Lower lobe of right lung (tissue), 2 donors: Measurements from ENCODE around the gene CFAP20. TPM values are rescaled to one million over a fixed set of nuclear protein-coding genes. Genes with fewer than 3 reads are reported as not detected.
A peak's percentile ranks its signal among the peaks of the same experiment; 100 is the strongest.

Experiments
- ATAC-seq, 2 donors: fragments of 200-7000 bp; cut with Tn5 transposase; one replicate each; pipeline ENCODE4 v1.9.1; 2020 to 2022; ENCODE audit warnings: mild to moderate bottlenecking in 2 of 2, moderate library complexity in 2 of 2
- DNase-seq: peaks from one replicate; pipeline ENCODE4 v3.0.0-alpha.2; 2020
- H3K27ac ChIP-seq: fragments of 200-600 bp; one replicate; pipeline ENCODE4 v1.8.0; 2022
- H3K27me3 ChIP-seq: fragments of 200-600 bp; one replicate; pipeline ENCODE4 v1.8.0; 2022; ENCODE audit warnings: low read depth
- H3K36me3 ChIP-seq: fragments of 200-600 bp; one replicate; pipeline ENCODE4 v1.8.0; 2022; ENCODE audit warnings: mild to moderate bottlenecking
- H3K4me1 ChIP-seq: fragments of 200-600 bp; one replicate; pipeline ENCODE4 v1.8.0; 2022
- H3K4me3 ChIP-seq: fragments of 200-600 bp; one replicate; pipeline ENCODE4 v1.8.0; 2022; ENCODE audit warnings: mild to moderate bottlenecking
- H3K9me3 ChIP-seq: fragments of 200-600 bp; one replicate; pipeline ENCODE4 v1.8.0; 2022
- CTCF ChIP-seq: fragments of 200-600 bp; IDR thresholded peaks from one replicate; pipeline ENCODE4 v1.8.0; 2022; ENCODE audit warnings: antibody characterized with exemption, mild to moderate bottlenecking
- intact Hi-C: fragments of 100-400 bp; cut with DNase I; formaldehyde crosslinking; loops from one replicate; pipeline ENCODE4 v1.11.0; 2022
- total RNA-seq: library from RNA; stranded (reverse); fragmentation: NEBNext Ultra II Directional; extraction: Animal tissue kit (Norgen Biotek cat#: 25700); gene quantifications from one replicate; pipeline ENCODE4 v1.2.1, GENCODE V29; 2021
- donor health status: DM: no; HTN: yes; CAD: no; lungs with severe emphysema.

CFAP20 gene
- total RNA-seq, 1 donor from 2014 or later: 21.7 TPM

- Histone ChIP-seq H3K4me3 (peak overlapping the region; percentile 27), H3K36me3 (peaks cover 52% of the 10 kb centered on the region), H3K9me3 (no peaks in the 10 kb centered on the region), H3K27ac (peak overlapping the region; percentile 51), H3K4me1 (peaks cover 15% of the 10 kb centered on the region), H3K27me3 (no peaks in the 10 kb centered on the region)
- DNase-seq: no peak
- intact Hi-C loops: no loop called here
- no peak for TF ChIP-seq CTCF
- peak; percentile 11 to 18 for ATAC-seq
Observed at GRCh38 chr16:58114827-58115825, 14.1 kb downstream of the CFAP20 start.

GRCh38 chr16:58111302-58111627 is 17.9 kb downstream of the CFAP20 start:
- H3K27ac ChIP-seq: no peak overlapping the region
- peaks cover 43% of the 10 kb centered on the region for H3K36me3 ChIP-seq
- intact Hi-C loops: no loop called here
- H3K4me1 ChIP-seq: no peaks in the 10 kb centered on the region
- no peaks in the 10 kb centered on the region for H3K9me3 ChIP-seq
- TF ChIP-seq CTCF: no peak
- no peak for DNase-seq
- H3K27me3 ChIP-seq: no peaks in the 10 kb centered on the region
- ATAC-seq: no peak
- no peak overlapping the region for H3K4me3 ChIP-seq

GRCh38 chr16:58110571-58111301 is 18.4 kb downstream of the CFAP20 start:
- no peak overlapping the region for H3K4me3 ChIP-seq
- peaks cover 37% of the 10 kb centered on the region for H3K36me3 ChIP-seq
- H3K4me1 ChIP-seq: no peaks in the 10 kb centered on the region
- TF ChIP-seq CTCF: no peak
- no peak overlapping the region for H3K27ac ChIP-seq
- no peaks in the 10 kb centered on the region for H3K9me3 ChIP-seq
- DNase-seq: no peak
- intact Hi-C loops: no loop called here
- no peak for ATAC-seq
- no peaks in the 10 kb centered on the region for H3K27me3 ChIP-seq

GRCh38 chr16:58109881-58110280 is 19.3 kb downstream of the CFAP20 start:
- no peak overlapping the region for H3K4me3 ChIP-seq
- no peaks in the 10 kb centered on the region for H3K4me1 ChIP-seq
- H3K9me3 ChIP-seq: no peaks in the 10 kb centered on the region
- DNase-seq: no peak
- no peak overlapping the region for H3K27ac ChIP-seq
- peaks cover 29% of the 10 kb centered on the region for H3K36me3 ChIP-seq
- ATAC-seq: no peak
- TF ChIP-seq CTCF: no peak
- H3K27me3 ChIP-seq: no peaks in the 10 kb centered on the region
- intact Hi-C loops: no loop called here

- Histone ChIP-seq H3K9me3 (no peaks in the 10 kb centered on the region), H3K4me3 (no peak overlapping the region), H3K36me3 (peaks cover 23% of the 10 kb centered on the region), H3K27me3 (no peaks in the 10 kb centered on the region), H3K4me1 (no peaks in the 10 kb centered on the region), H3K27ac (no peak overlapping the region)
- TF ChIP-seq CTCF: no peak
- DNase-seq: no peak
- ATAC-seq: no peak
- intact Hi-C loops: no loop called here
Observed at GRCh38 chr16:58109330-58109729, 19.9 kb downstream of the CFAP20 start.
